Neural progenitor cell (in vitro differentiated cells): ENCODE measurements around the gene FRRS1. TPM values are rescaled to one million over a fixed set of nuclear protein-coding genes. Genes with fewer than 3 reads are reported as not detected.

ENCODE experiments used
- DNase-seq: peaks from one replicate; pipeline ENCODE4 v3.0.0-alpha.2; 2016; ENCODE audit warnings: low spot score
- H2AFZ ChIP-seq: fragments of 200-600 bp; sonication (generic); replicated peaks from 2 replicates; pipeline ENCODE4 v1.6.1; 2016; ENCODE audit warnings: antibody characterized with exemption
- H3F3A ChIP-seq: fragments of 200-600 bp; sonication (generic); 2 replicates; pipeline ENCODE4 v1.6.1; 2016; ENCODE audit warnings: antibody characterized with exemption, low read depth
- H3K27ac ChIP-seq: fragments of 200-600 bp; sonication (generic); 2 replicates; pipeline ENCODE4 v1.5.1; 2016; ENCODE audit warnings: mild to moderate bottlenecking
- H3K27me3 ChIP-seq: fragments of 200-600 bp; sonication (generic); 2 replicates; pipeline ENCODE4 v1.6.1; 2016; ENCODE audit warnings: mild to moderate bottlenecking, moderate library complexity
- H3K36me3 ChIP-seq: fragments of 200-600 bp; sonication (generic); 2 replicates; pipeline ENCODE4 v1.5.1; 2016
- H3K4me1 ChIP-seq: fragments of 200-600 bp; sonication (generic); 2 replicates; pipeline ENCODE4 v1.6.1; 2016; ENCODE audit warnings: mixed run types
- H3K4me2 ChIP-seq: fragments of 200-600 bp; sonication (generic); 2 replicates; pipeline ENCODE4 v1.6.1; 2016
- H3K4me3 ChIP-seq: fragments of 200-600 bp; sonication (generic); 2 replicates; pipeline ENCODE4 v1.5.1; 2016
- H3K79me2 ChIP-seq: fragments of 200-600 bp; sonication (generic); 2 replicates; pipeline ENCODE4 v1.6.1; 2016; ENCODE audit warnings: low read depth
- H3K9ac ChIP-seq: fragments of 200-600 bp; sonication (generic); 2 replicates; pipeline ENCODE4 v1.6.1; 2016
- H3K9me3 ChIP-seq: fragments of 200-600 bp; sonication (generic); 2 replicates; pipeline ENCODE4 v1.5.1; 2016; ENCODE audit warnings: low read depth
- H4K20me1 ChIP-seq: fragments of 200-600 bp; sonication (generic); 2 replicates; pipeline ENCODE4 v1.6.1; 2016; ENCODE audit warnings: low read depth
- H3K27ac Mint-ChIP-seq: 3 replicates; pipeline ENCODE4 v1.8.0; 2021; ENCODE audit warnings: mixed read lengths
- H3K27me3 Mint-ChIP-seq: 2 replicates; pipeline ENCODE4 v1.8.0; 2022; ENCODE audit warnings: low read depth, mild to moderate bottlenecking, inconsistent platforms, moderate library complexity, mixed read lengths; ENCODE audit not compliant: insufficient read depth
- H3K36me3 Mint-ChIP-seq: 3 replicates; pipeline ENCODE4 v1.8.0; 2021; ENCODE audit warnings: mixed read lengths
- H3K4me1 Mint-ChIP-seq: 3 replicates; pipeline ENCODE4 v1.8.0; 2021; ENCODE audit warnings: mixed read lengths
- H3K4me3 Mint-ChIP-seq: 3 replicates; pipeline ENCODE4 v1.8.0; 2021; ENCODE audit warnings: mild to moderate bottlenecking, moderate library complexity, mixed read lengths
- H3K9me3 Mint-ChIP-seq: 3 replicates; pipeline ENCODE4 v1.8.0; 2020; ENCODE audit warnings: mixed read lengths
- CTCF ChIP-seq: fragments of 200-600 bp; sonication (generic); IDR thresholded peaks from 2 replicates; pipeline ENCODE4 v1.5.1; 2017; ENCODE audit warnings: antibody characterized with exemption, mild to moderate bottlenecking
- EZH2 ChIP-seq: fragments of 200-600 bp; sonication (generic); IDR thresholded peaks from 2 replicates; pipeline ENCODE4 v1.6.1; 2017; ENCODE audit warnings: antibody characterized with exemption, mild to moderate bottlenecking, moderate library complexity
- EZH2phosphoT487 ChIP-seq: fragments of 200-600 bp; sonication (generic); IDR thresholded peaks from 2 replicates; pipeline ENCODE4 v1.6.1; 2017; ENCODE audit warnings: antibody characterized with exemption
- total RNA-seq: library from RNA; depleted of rRNA; stranded (reverse); fragments of >200 nt; gene quantifications from 2 replicates; pipeline ENCODE4 v1.2.3, GENCODE V29; 2015; ENCODE audit warnings: low replicate concordance

Gene FRRS1
- total RNA-seq, 1 donor from 2014 or later = 5.1 TPM

- H3K4me1 ChIP-seq = no peaks in the 10 kb centered on the region
- H3K27me3 ChIP-seq = no peaks in the 10 kb centered on the region
- no peak overlapping the region for H3K4me2 ChIP-seq
- H3F3A ChIP-seq = no peaks in the 10 kb centered on the region
- no peak overlapping the region for H3K27ac Mint-ChIP-seq
- TF ChIP-seq CTCF = no peak
- no peak for TF ChIP-seq EZH2
- no peak for TF ChIP-seq EZH2phosphoT487
- no peaks in the 10 kb centered on the region for H3K27me3 Mint-ChIP-seq
- no peak overlapping the region for H3K4me3 ChIP-seq
- no peak overlapping the region for H3K4me3 Mint-ChIP-seq
- H4K20me1 ChIP-seq = no peaks in the 10 kb centered on the region
- H3K4me1 Mint-ChIP-seq = no peaks in the 10 kb centered on the region
- H3K36me3 ChIP-seq = no peaks in the 10 kb centered on the region
- no peaks in the 10 kb centered on the region for H3K9me3 Mint-ChIP-seq
- H3K79me2 ChIP-seq = no peaks in the 10 kb centered on the region
- no peak overlapping the region for H2AFZ ChIP-seq
- no peak overlapping the region for H3K9ac ChIP-seq
- DNase-seq = no peak
- no peaks in the 10 kb centered on the region for H3K36me3 Mint-ChIP-seq
- H3K9me3 ChIP-seq = no peaks in the 10 kb centered on the region
- no peak overlapping the region for H3K27ac ChIP-seq
These were observed 14.4 kb downstream of the FRRS1 start for GRCh38 chr1:99751877-99752504.

GRCh38 chr1:99749504-99750347 lies 16.7 kb downstream of the FRRS1 start:
- no peak for DNase-seq
- no peak overlapping the region for H2AFZ ChIP-seq
- no peaks in the 10 kb centered on the region for H4K20me1 ChIP-seq
- H3K27ac ChIP-seq = no peak overlapping the region
- H3K9ac ChIP-seq = no peak overlapping the region
- H3F3A ChIP-seq = no peaks in the 10 kb centered on the region
- no peaks in the 10 kb centered on the region for H3K4me1 ChIP-seq
- no peaks in the 10 kb centered on the region for H3K79me2 ChIP-seq
- H3K27ac Mint-ChIP-seq = no peak overlapping the region
- no peak overlapping the region for H3K4me2 ChIP-seq
- H3K36me3 ChIP-seq = no peaks in the 10 kb centered on the region
- no peaks in the 10 kb centered on the region for H3K9me3 Mint-ChIP-seq
- no peak overlapping the region for H3K4me3 Mint-ChIP-seq
- no peaks in the 10 kb centered on the region for H3K36me3 Mint-ChIP-seq
- TF ChIP-seq EZH2 = no peak
- no peak for TF ChIP-seq CTCF
- TF ChIP-seq EZH2phosphoT487 = no peak
- H3K27me3 Mint-ChIP-seq = no peaks in the 10 kb centered on the region
- H3K4me3 ChIP-seq = no peak overlapping the region
- H3K9me3 ChIP-seq = no peaks in the 10 kb centered on the region
- no peaks in the 10 kb centered on the region for H3K27me3 ChIP-seq
- H3K4me1 Mint-ChIP-seq = no peaks in the 10 kb centered on the region

GRCh38 chr1:99748419-99748818 lies 18.0 kb downstream of the FRRS1 start:
- H3K79me2 ChIP-seq = no peaks in the 10 kb centered on the region
- no peaks in the 10 kb centered on the region for H3K27me3 ChIP-seq
- no peak overlapping the region for H3K9ac ChIP-seq
- no peaks in the 10 kb centered on the region for H4K20me1 ChIP-seq
- no peak overlapping the region for H3K4me2 ChIP-seq
- H3K4me3 ChIP-seq = no peak overlapping the region
- H3K27ac ChIP-seq = no peak overlapping the region
- no peaks in the 10 kb centered on the region for H3K4me1 ChIP-seq
- no peak overlapping the region for H2AFZ ChIP-seq
- Mint-ChIP-seq H3K27ac (no peak overlapping the region), H3K9me3 (no peaks in the 10 kb centered on the region), H3K27me3 (no peaks in the 10 kb centered on the region), H3K36me3 (no peaks in the 10 kb centered on the region), H3K4me1 (no peaks in the 10 kb centered on the region), H3K4me3 (no peak overlapping the region)
- no peak for DNase-seq
- H3F3A ChIP-seq = no peaks in the 10 kb centered on the region
- H3K9me3 ChIP-seq = no peaks in the 10 kb centered on the region
- no peaks in the 10 kb centered on the region for H3K36me3 ChIP-seq
- TF ChIP-seq EZH2 (no peak), CTCF (no peak), EZH2phosphoT487 (no peak)
